HepG2 (cell line): ENCODE results near the gene AUH. TPM values are rescaled to one million over a fixed set of nuclear protein-coding genes. Genes with fewer than 3 reads are reported as not detected.
A peak's percentile ranks its signal among the peaks of the same experiment; 100 is the strongest.

Source experiments
- ATAC-seq: fragments of 200-7000 bp; cut with Tn5 transposase; 3 replicates; pipeline ENCODE4 v1.9.1; 2020; ENCODE audit warnings: mild to moderate bottlenecking, moderate library complexity
- BruUV-seq: library from RNA; stranded (reverse); fragments of 400-500 nt; replicated peaks from 2 replicates; lab custom pipeline; 2021; lab: Mats Ljungman, UMichigan
- CTCF ChIA-PET: fragments of 300-600 bp; formaldehyde crosslinking; extraction: SDS; loops from one replicate; lab custom pipeline; 2021; ENCODE audit warnings: low total read pairs, inconsistent platforms, low intra/inter-chr PET ratio; lab: Yijun Ruan, JAX
- POLR2A ChIA-PET: fragments of 350-600 bp; sonication (Branson Sonifier 250); formaldehyde crosslinking; loops from one replicate; lab custom pipeline; 2020; ENCODE audit warnings: antibody characterized with exemption, inconsistent platforms; lab: Yijun Ruan, JAX
- DNase-seq: peaks from one replicate; pipeline ENCODE4 v3.0.0-alpha.2; 2015; ENCODE audit warnings: low spot score
- FAIRE-seq: peaks from 3 replicates; lab custom pipeline; 2011; peaks lifted over from hg19 to GRCh38; lab: Jason Lieb, UNC
- H2AFZ ChIP-seq: one replicate; pipeline ENCODE4 v1.6.1; 2011; ENCODE audit warnings: low read length, inconsistent platforms
- H3K27ac ChIP-seq: fragments of 300-600 bp; 3 replicates; pipeline ENCODE4 v1.8.0; 2011; ENCODE audit warnings: mixed run types, mild to moderate bottlenecking, mixed read lengths, low read length, inconsistent platforms; ENCODE audit not compliant: insufficient read depth; ENCODE audit errors: extremely low read length
- H3K27me3 ChIP-seq, 2 experiments: fragments of 200-600 bp in 1 of 2; 2 replicates in 1 of 2; 3 replicates in 1 of 2; pipeline versions ENCODE4 v1.6.0 to v1.8.0; 2011; ENCODE audit warnings: low read length in 2 of 2, mild to moderate bottlenecking in 2 of 2, moderate library complexity in 2 of 2, inconsistent platforms in 1 of 2; ENCODE audit not compliant: insufficient read depth in 2 of 2, control insufficient read depth in 1 of 2
- H3K36me3 ChIP-seq, 2 experiments: fragments of 200-600 bp in 1 of 2; replicated peaks in 1 of 2; 2 replicates in 1 of 2; 3 replicates in 1 of 2; pipeline versions ENCODE4 v1.5.1 to v1.8.0; 2011; ENCODE audit warnings: low read length in 2 of 2, inconsistent platforms in 1 of 2; ENCODE audit not compliant: insufficient read depth in 2 of 2, control insufficient read depth in 1 of 2
- H3K4me1 ChIP-seq: 2 replicates; pipeline ENCODE4 v1.5.1; 2012; ENCODE audit warnings: low read length, inconsistent platforms; ENCODE audit not compliant: insufficient read depth
- H3K4me2 ChIP-seq: 2 replicates; pipeline ENCODE4 v1.6.0; 2011; ENCODE audit warnings: low read depth, low read length, inconsistent platforms
- H3K4me3 ChIP-seq, 3 experiments: fragments of 200-600 bp in 1 of 3; sonication (generic), shearing (Covaris generic) in 1 of 3; replicated peaks in 1 of 3; 2 replicates each; pipeline ENCODE4 v1.5.1; 2011 to 2016; ENCODE audit warnings: low read length in 3 of 3, inconsistent platforms in 2 of 3, low read depth in 2 of 3, mild to moderate bottlenecking in 2 of 3, control low read depth in 1 of 3, mixed read lengths in 1 of 3; ENCODE audit not compliant: insufficient read depth in 1 of 3
- H3K79me2 ChIP-seq: one replicate; pipeline ENCODE4 v1.6.1; 2011; ENCODE audit warnings: low read length, inconsistent platforms; ENCODE audit not compliant: insufficient read depth
- H3K9ac ChIP-seq: 2 replicates; pipeline ENCODE4 v1.6.0; 2011; ENCODE audit warnings: mild to moderate bottlenecking, low read depth, low read length, inconsistent platforms; ENCODE audit not compliant: insufficient read depth
- H3K9me3 ChIP-seq: 2 replicates; pipeline ENCODE4 v1.5.1; 2012; ENCODE audit warnings: mild to moderate bottlenecking, low read length
- H4K20me1 ChIP-seq: 2 replicates; pipeline ENCODE4 v1.6.0; 2011; ENCODE audit warnings: inconsistent platforms, mild to moderate bottlenecking, low read length, moderate library complexity; ENCODE audit not compliant: insufficient read depth
- GTF3A ChIP-seq: sonication (generic); formaldehyde crosslinking; conservative IDR thresholded peaks from 2 replicates; pipeline ENCODE4 v1.4.0; 2020; ENCODE audit warnings: mild to moderate bottlenecking, missing genetic modification reagents
- HNRNPH1 ChIP-seq: fragments of 200-400 bp; formaldehyde crosslinking; optimal IDR thresholded peaks from 2 replicates; pipeline ENCODE3; 2017; ENCODE audit warnings: mild to moderate bottlenecking, low read depth, low read length
- HOXD1 ChIP-seq: sonication (generic); formaldehyde crosslinking; IDR thresholded peaks from 2 replicates; pipeline ENCODE4 v1.5.0; 2020; ENCODE audit warnings: missing genetic modification reagents
- MAFG ChIP-seq: sonication (generic); formaldehyde crosslinking; IDR thresholded peaks from 2 replicates; pipeline ENCODE4 v1.5.1; 2020; ENCODE audit warnings: mild to moderate bottlenecking, missing genetic modification reagents
- NFE2 ChIP-seq: sonication (generic); formaldehyde crosslinking; IDR thresholded peaks from 2 replicates; pipeline ENCODE4 v1.4.0; 2020; ENCODE audit warnings: missing genetic modification reagents
- RBM22 ChIP-seq: fragments of 200-400 bp; formaldehyde crosslinking; optimal IDR thresholded peaks from 2 replicates; pipeline ENCODE3; 2017; ENCODE audit warnings: mild to moderate bottlenecking, low read length, moderate library complexity
- REL ChIP-seq: sonication (generic); formaldehyde crosslinking; conservative IDR thresholded peaks from 2 replicates; pipeline ENCODE4 v1.8.0; 2022; ENCODE audit warnings: mild to moderate bottlenecking, missing genetic modification reagents, moderate library complexity
- SSRP1 ChIP-seq: IDR thresholded peaks from 2 replicates; pipeline ENCODE4 v1.6.1; 2016; ENCODE audit warnings: control low read depth
- THAP7 ChIP-seq: sonication (generic); formaldehyde crosslinking; IDR thresholded peaks from 2 replicates; pipeline ENCODE4 v1.8.1; 2023; ENCODE audit warnings: mild to moderate bottlenecking, missing genetic modification reagents
- THYN1 ChIP-seq: sonication (generic); formaldehyde crosslinking; IDR thresholded peaks from 2 replicates; pipeline ENCODE4 v1.8.1; 2023; ENCODE audit warnings: low read depth, mild to moderate bottlenecking, moderate library complexity, missing genetic modification reagents, borderline replicate concordance
- ZBTB7A ChIP-seq: sonication (generic); formaldehyde crosslinking; IDR thresholded peaks from 2 replicates; pipeline ENCODE4 v1.8.0; 2022; ENCODE audit warnings: mild to moderate bottlenecking, missing genetic modification reagents
- ZNF101 ChIP-seq: sonication (generic); formaldehyde crosslinking; IDR thresholded peaks from 2 replicates; pipeline ENCODE4 v1.4.0; 2020; ENCODE audit warnings: mild to moderate bottlenecking, low read depth, missing genetic modification reagents, borderline replicate concordance
- ZNF570 ChIP-seq: sonication (generic); formaldehyde crosslinking; IDR thresholded peaks from 2 replicates; pipeline ENCODE4 v1.4.0; 2020; ENCODE audit warnings: mild to moderate bottlenecking, missing genetic modification reagents, borderline replicate concordance
- ZNF781 ChIP-seq: sonication (generic); formaldehyde crosslinking; IDR thresholded peaks from 2 replicates; pipeline ENCODE4 v1.5.1; 2020; ENCODE audit warnings: borderline replicate concordance, mild to moderate bottlenecking, missing genetic modification reagents; ENCODE audit errors: not compliant biosample characterization
- WGBS: methylation state at CpG from one replicate; pipeline ENCODE4 v1.1.6; 2017; ENCODE audit warnings: low lambda C conversion rate; 5-methylcytosine and 5-hydroxymethylcytosine counted together
- in situ Hi-C: cut with HindIII; loops from 2 replicates; pipeline ENCODE4 v1.10.0; 2017; ENCODE audit warnings: low pct_unique_long_range_greater_than_20kb; ENCODE audit not compliant: extremely low pct_ligation_motif_present
- intact Hi-C: fragments of 100-400 bp; cut with micrococcal nuclease; formaldehyde crosslinking; loops from one replicate; pipeline ENCODE4 v1.10.0; 2022; ENCODE audit not compliant: unreplicated experiment
- polyA plus RNA-seq, 8 experiments: library from polyadenylated mRNA; depleted of rRNA in 3 of 8; stranded (reverse) in 7 of 8; unstranded in 1 of 8; fragments of >200 nt; fragmentation: Illumina TruSeq in 4 of 8; extraction: Trizol in 4 of 8; gene quantifications; 2 replicates each; pipeline versions ENCODE4 v1.2.1 to v1.2.3, GENCODE V29; 2011 to 2016; ENCODE audit warnings: low read depth in 4 of 8, missing spikeins in 1 of 8, mixed read lengths in 1 of 8; ENCODE audit not compliant: insufficient read depth in 1 of 8
- total RNA-seq, 5 experiments: library from RNA; depleted of rRNA; stranded (reverse); fragments of >200 nt; fragmentation: Illumina TruSeq; extraction: Trizol; gene quantifications; 2 replicates each; pipeline ENCODE4 v1.2.3, GENCODE V29; 2016; ENCODE audit warnings: low read depth in 1 of 5

The AUH gene
- total and polyA plus RNA-seq, 2 of the 13 experiments (the other 11 are each of a cell fraction or from before 2014, with no cell fraction given), result 25.8 to 31.9 TPM

GRCh38 chr9:91220491-91221135, 141.1 kb downstream of the AUH start (continued):
- TF ChIP-seq HNRNPH1 (no peak), MAFG (CRISPR knock-in tag) (no peak)

- in situ Hi-C loops (no loop called here), intact Hi-C loops (no loop called here)
- Histone ChIP-seq H3K4me1 (no peaks in the 10 kb centered on the region), H3K79me2 (no peaks in the 10 kb centered on the region), H3K4me3 (no peak overlapping the region), H3K27me3 (no peaks in the 10 kb centered on the region), H3K27ac (no peak overlapping the region), H3K4me2 (no peak overlapping the region), H4K20me1 (no peaks in the 10 kb centered on the region), H2AFZ (no peak overlapping the region), H3K9ac (no peak overlapping the region), H3K36me3 (peaks cover 12 to 47% of the 10 kb centered on the region in 2 experiments), H3K9me3 (no peaks in the 10 kb centered on the region)
- DNase-seq, result no peak
- ChIA-PET CTCF (no interaction called here), POLR2A (interaction anchor here (1.4 kb wide), 1 partner anchor 12 kb away, joined by 3 read pairs; no protein-coding TSS in a partner anchor)
- TF ChIP-seq HOXD1 (no peak), RBM22 (peak; percentile 12)
- WGBS, result 97% methylated on average over 4 of the region's 4 CpGs
- no peak for ATAC-seq
- FAIRE-seq, result no peak
- BruUV-seq, result no TSS peak
These were observed 141.7 kb downstream of the AUH start for GRCh38 chr9:91220021-91220420.

GRCh38 chr9:91219557-91219956, 142.2 kb downstream of the AUH start:
- WGBS, result 82% methylated on average over 1 of the region's 1 CpG
- Histone ChIP-seq H3K36me3 (peaks cover 12 to 47% of the 10 kb centered on the region in 2 experiments), H3K9me3 (no peaks in the 10 kb centered on the region), H3K27me3 (no peaks in the 10 kb centered on the region), H4K20me1 (no peaks in the 10 kb centered on the region), H3K27ac (no peak overlapping the region), H2AFZ (no peak overlapping the region), H3K4me1 (no peaks in the 10 kb centered on the region), H3K4me2 (no peak overlapping the region)
- in situ Hi-C loops (no loop called here), intact Hi-C loops (no loop called here)
- CTCF ChIA-PET, result no interaction called here
- DNase-seq (no peak), ATAC-seq (no peak)
- no peak for TF ChIP-seq GTF3A (CRISPR knock-in tag)
- no peak for TF ChIP-seq ZNF781 (CRISPR knock-in tag)
- no peak for TF ChIP-seq NFE2 (CRISPR knock-in tag)
- no peak for TF ChIP-seq REL
- no peak for TF ChIP-seq THYN1 (CRISPR knock-in tag)
- TF ChIP-seq SSRP1 (CRISPR knock-in tag), result no peak
- no peak for TF ChIP-seq THAP7 (CRISPR knock-in tag)
- no peak for TF ChIP-seq ZNF101
- TF ChIP-seq ZBTB7A (CRISPR knock-in tag), result no peak
- no peak for TF ChIP-seq ZNF570 (CRISPR knock-in tag)
- TF ChIP-seq, all 625 proteins: peak for 0
- POLR2A ChIA-PET, result interaction anchor here (1.4 kb wide), 1 partner anchor 11 kb away, joined by 3 read pairs; no protein-coding TSS in a partner anchor
- no peak for FAIRE-seq
- no peak overlapping the region for H3K4me3 ChIP-seq
- no peaks in the 10 kb centered on the region for H3K79me2 ChIP-seq
- BruUV-seq, result no TSS peak
- H3K9ac ChIP-seq, result no peak overlapping the region
